HCEC 1CT (cell line): ENCODE measurements around the gene FAM210A.

Experiments
- DNase-seq: peaks from one replicate; pipeline ENCODE4 v3.0.0-alpha.2; 2017

Gene FAM210A

GRCh38 chr18:13643261-13643751 is 83.1 kb downstream of the FAM210A start:
- DNase-seq = no peak

GRCh38 chr18:13642440-13642827 is 83.9 kb downstream of the FAM210A start:
- DNase-seq = no peak

GRCh38 chr18:13641551-13642439 is 84.6 kb downstream of the FAM210A start:
- no peak for DNase-seq

- DNase-seq = no peak
Observed at GRCh38 chr18:13640266-13640860, 86.0 kb downstream of the FAM210A start.

- DNase-seq = no peak
Observed at GRCh38 chr18:13638719-13639595, 87.4 kb downstream of the FAM210A start.

- no peak for DNase-seq
Observed at GRCh38 chr18:13635046-13635445, 91.3 kb downstream of the FAM210A start.

GRCh38 chr18:13633700-13634099 is 92.7 kb downstream of the FAM210A start:
- DNase-seq = no peak

- DNase-seq = no peak
Observed at GRCh38 chr18:13630716-13631268, 95.6 kb downstream of the FAM210A start.

- peak; percentile 15 for DNase-seq
Observed at GRCh38 chr18:13629841-13630715, 96.3 kb downstream of the FAM210A start.

- no peak for DNase-seq
Observed at GRCh38 chr18:13628211-13628610, 98.1 kb downstream of the FAM210A start.

- DNase-seq = no peak
Observed at GRCh38 chr18:13627639-13628038, 98.7 kb downstream of the FAM210A start.

- no peak for DNase-seq
Observed at GRCh38 chr18:13626544-13626908, 99.8 kb downstream of the FAM210A start.

GRCh38 chr18:13625843-13626543 is 100.4 kb downstream of the FAM210A start:
- no peak for DNase-seq

GRCh38 chr18:13625355-13625754 is 101.0 kb downstream of the FAM210A start:
- DNase-seq = no peak

- DNase-seq = no peak
Observed at GRCh38 chr18:13624563-13625237, 101.7 kb downstream of the FAM210A start.

GRCh38 chr18:13623871-13624270 is 102.5 kb downstream of the FAM210A start:
- DNase-seq = no peak

- DNase-seq = no peak
Observed at GRCh38 chr18:13623348-13623747, 103.0 kb downstream of the FAM210A start.

GRCh38 chr18:13622751-13623150 is 103.6 kb downstream of the FAM210A start:
- no peak for DNase-seq

GRCh38 chr18:13621886-13622619 is 104.3 kb downstream of the FAM210A start:
- DNase-seq = no peak

- DNase-seq = no peak
Observed at GRCh38 chr18:13621446-13621849, 104.9 kb downstream of the FAM210A start.
